Endothelial cell (in vitro differentiated cells): ENCODE results near the gene MAP3K6. TPM values are rescaled to one million over a fixed set of nuclear protein-coding genes. Genes with fewer than 3 reads are reported as not detected.

Experiments
- DNase-seq: peaks from one replicate; pipeline ENCODE4 v3.0.0; 2021; ENCODE audit warnings: low spot score
- H3K27ac Mint-ChIP-seq: one replicate; pipeline ENCODE4 v1.8.0; 2021; ENCODE audit warnings: mixed read lengths, inconsistent platforms; ENCODE audit not compliant: unreplicated experiment
- H3K27me3 Mint-ChIP-seq: one replicate; pipeline ENCODE4 v1.8.0; 2021; ENCODE audit warnings: mild to moderate bottlenecking, moderate library complexity, mixed read lengths, inconsistent platforms; ENCODE audit not compliant: unreplicated experiment
- H3K36me3 Mint-ChIP-seq: one replicate; pipeline ENCODE4 v1.8.0; 2021; ENCODE audit warnings: mild to moderate bottlenecking, low read depth, mixed read lengths, inconsistent platforms; ENCODE audit not compliant: unreplicated experiment
- H3K4me1 Mint-ChIP-seq: one replicate; pipeline ENCODE4 v1.8.0; 2021; ENCODE audit warnings: mild to moderate bottlenecking, mixed read lengths, inconsistent platforms; ENCODE audit not compliant: unreplicated experiment
- H3K4me3 Mint-ChIP-seq: one replicate; pipeline ENCODE4 v1.8.0; 2021; ENCODE audit warnings: mild to moderate bottlenecking, mixed read lengths, inconsistent platforms; ENCODE audit not compliant: unreplicated experiment
- H3K9me3 Mint-ChIP-seq: one replicate; pipeline ENCODE4 v1.8.0; 2021; ENCODE audit warnings: mixed read lengths, inconsistent platforms; ENCODE audit not compliant: unreplicated experiment
- total RNA-seq: library from RNA; stranded (reverse); fragmentation: NEBNext Ultra II Directional; extraction: Animal tissue kit (Norgen Biotek cat#: 25700); gene quantifications from one replicate; pipeline ENCODE4 v1.2.1, GENCODE V29; 2021; ENCODE audit not compliant: unreplicated experiment
- TF ChIP-seq, protein P1 (sequence below): fragments of 200-600 bp; sonication (generic); IDR thresholded peaks from one replicate; pipeline ENCODE4 v1.5.0; 2021; ENCODE audit warnings: antibody characterized with exemption; ENCODE audit not compliant: unreplicated experiment

The MAP3K6 gene
- total RNA-seq, 1 donor from 2014 or later = 35.7 TPM

DNA sequence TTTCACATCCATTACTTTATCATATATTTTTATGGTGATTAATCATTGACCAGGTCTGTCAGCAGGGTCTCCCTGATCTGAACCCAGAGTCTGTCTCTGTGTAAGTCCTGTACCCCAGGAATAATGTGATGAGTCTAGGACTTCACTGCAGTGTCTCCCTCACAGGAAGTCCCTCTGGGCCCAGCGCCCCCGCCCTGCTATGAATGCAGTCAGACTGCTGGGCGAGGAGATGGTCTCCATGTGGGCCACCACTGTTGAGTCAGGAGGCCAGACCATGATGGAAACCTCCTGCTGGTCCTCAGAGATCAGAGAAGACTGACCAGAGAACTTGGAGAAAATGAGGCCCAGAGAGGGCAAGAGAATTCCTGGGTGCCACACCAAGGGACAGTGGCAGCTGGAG, 35.3 kb downstream of the MAP3K6 start:
- Mint-ChIP-seq H3K9me3 (no peaks in the 10 kb centered on the region), H3K36me3 (peaks cover 26% of the 10 kb centered on the region), H3K4me3 (no peak overlapping the region), H3K27me3 (peaks cover 3% of the 10 kb centered on the region), H3K4me1 (peaks cover 8% of the 10 kb centered on the region), H3K27ac (no peak overlapping the region)
- TF ChIP-seq, protein P1, sequence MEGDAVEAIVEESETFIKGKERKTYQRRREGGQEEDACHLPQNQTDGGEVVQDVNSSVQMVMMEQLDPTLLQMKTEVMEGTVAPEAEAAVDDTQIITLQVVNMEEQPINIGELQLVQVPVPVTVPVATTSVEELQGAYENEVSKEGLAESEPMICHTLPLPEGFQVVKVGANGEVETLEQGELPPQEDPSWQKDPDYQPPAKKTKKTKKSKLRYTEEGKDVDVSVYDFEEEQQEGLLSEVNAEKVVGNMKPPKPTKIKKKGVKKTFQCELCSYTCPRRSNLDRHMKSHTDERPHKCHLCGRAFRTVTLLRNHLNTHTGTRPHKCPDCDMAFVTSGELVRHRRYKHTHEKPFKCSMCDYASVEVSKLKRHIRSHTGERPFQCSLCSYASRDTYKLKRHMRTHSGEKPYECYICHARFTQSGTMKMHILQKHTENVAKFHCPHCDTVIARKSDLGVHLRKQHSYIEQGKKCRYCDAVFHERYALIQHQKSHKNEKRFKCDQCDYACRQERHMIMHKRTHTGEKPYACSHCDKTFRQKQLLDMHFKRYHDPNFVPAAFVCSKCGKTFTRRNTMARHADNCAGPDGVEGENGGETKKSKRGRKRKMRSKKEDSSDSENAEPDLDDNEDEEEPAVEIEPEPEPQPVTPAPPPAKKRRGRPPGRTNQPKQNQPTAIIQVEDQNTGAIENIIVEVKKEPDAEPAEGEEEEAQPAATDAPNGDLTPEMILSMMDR = no peak
- DNase-seq = no peak

DNA sequence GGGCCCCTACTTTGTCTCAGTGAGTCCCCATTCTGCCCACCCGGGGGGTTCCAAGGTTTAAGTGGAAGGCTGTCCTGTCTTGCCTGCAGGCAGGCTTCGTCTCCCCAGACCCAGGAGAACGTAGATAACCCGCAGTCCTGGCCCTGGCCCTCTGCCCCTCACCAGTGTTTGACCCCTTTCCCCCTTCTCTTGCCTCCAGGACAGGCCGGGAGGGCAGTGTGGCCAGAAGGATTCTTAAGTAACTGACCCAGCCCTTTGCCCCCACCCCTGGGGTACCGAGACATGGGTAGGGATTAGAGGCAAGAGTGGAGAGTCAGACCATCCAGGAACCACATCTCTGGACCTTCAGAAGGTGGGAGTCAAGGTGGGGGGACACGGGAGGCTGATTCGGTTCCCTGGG, 36.0 kb downstream of the MAP3K6 start:
- no peaks in the 10 kb centered on the region for H3K9me3 Mint-ChIP-seq
- no peak for DNase-seq
- no peak overlapping the region for H3K4me3 Mint-ChIP-seq
- peaks cover 23% of the 10 kb centered on the region for H3K36me3 Mint-ChIP-seq
- H3K27me3 Mint-ChIP-seq = peaks cover 3% of the 10 kb centered on the region
- no peak overlapping the region for H3K27ac Mint-ChIP-seq
- TF ChIP-seq, protein P1 = no peak
- peaks cover 8% of the 10 kb centered on the region for H3K4me1 Mint-ChIP-seq

DNA sequence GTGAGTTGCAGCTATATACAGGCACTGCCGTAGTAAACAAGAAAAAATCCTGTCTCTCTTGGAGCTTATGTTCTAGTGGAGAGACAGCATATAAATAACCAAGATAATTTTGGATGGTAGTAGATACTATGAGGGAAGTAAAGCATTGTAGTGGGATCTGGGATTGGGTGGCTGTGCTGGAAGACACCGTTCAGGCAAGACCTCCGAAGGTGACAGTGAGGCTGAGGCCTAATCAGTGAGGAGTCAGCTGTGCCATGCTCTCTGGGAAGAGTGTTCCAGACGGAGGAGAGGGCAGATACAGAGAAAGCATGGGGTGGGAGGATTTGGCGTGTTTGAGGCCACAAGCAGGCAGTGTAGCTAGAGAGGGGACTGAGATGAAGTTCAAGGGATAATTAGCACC, 38.8 kb downstream of the MAP3K6 start:
- no peaks in the 10 kb centered on the region for H3K9me3 Mint-ChIP-seq
- H3K4me3 Mint-ChIP-seq = peak overlapping the region; percentile 75
- peaks cover 3% of the 10 kb centered on the region for H3K27me3 Mint-ChIP-seq
- DNase-seq = no peak
- TF ChIP-seq, protein P1 = no peak
- H3K4me1 Mint-ChIP-seq = peaks cover 9% of the 10 kb centered on the region
- H3K27ac Mint-ChIP-seq = peak overlapping the region; percentile 67
- H3K36me3 Mint-ChIP-seq = peaks cover 17% of the 10 kb centered on the region

DNA sequence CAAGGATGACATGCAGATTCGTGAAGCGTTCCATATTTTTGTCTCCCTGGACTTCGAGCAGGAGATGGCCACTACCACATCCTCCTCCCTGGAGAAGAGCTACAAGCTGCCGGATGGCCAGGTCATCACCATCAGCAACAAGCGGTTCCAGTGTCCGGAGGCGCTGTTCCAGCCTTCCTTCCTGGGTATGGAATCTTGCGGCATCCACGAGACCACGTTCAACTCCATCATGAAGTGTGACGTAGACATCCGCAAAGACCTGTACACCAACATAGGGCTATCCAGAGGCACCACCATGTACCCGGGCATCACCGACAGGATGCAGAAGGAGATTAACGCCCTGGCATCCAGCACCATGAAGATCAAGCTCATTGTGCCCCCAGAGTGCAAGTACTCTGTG, 41.5 kb downstream of the MAP3K6 start:
- H3K27me3 Mint-ChIP-seq = peaks cover 3% of the 10 kb centered on the region
- H3K36me3 Mint-ChIP-seq = peaks cover 17% of the 10 kb centered on the region
- DNase-seq = no peak
- peaks cover 28% of the 10 kb centered on the region for H3K4me1 Mint-ChIP-seq
- TF ChIP-seq, protein P1 = no peak
- H3K9me3 Mint-ChIP-seq = no peaks in the 10 kb centered on the region
- peak overlapping the region; percentile 29 for H3K4me3 Mint-ChIP-seq
- peak overlapping the region; percentile 25 for H3K27ac Mint-ChIP-seq

DNA sequence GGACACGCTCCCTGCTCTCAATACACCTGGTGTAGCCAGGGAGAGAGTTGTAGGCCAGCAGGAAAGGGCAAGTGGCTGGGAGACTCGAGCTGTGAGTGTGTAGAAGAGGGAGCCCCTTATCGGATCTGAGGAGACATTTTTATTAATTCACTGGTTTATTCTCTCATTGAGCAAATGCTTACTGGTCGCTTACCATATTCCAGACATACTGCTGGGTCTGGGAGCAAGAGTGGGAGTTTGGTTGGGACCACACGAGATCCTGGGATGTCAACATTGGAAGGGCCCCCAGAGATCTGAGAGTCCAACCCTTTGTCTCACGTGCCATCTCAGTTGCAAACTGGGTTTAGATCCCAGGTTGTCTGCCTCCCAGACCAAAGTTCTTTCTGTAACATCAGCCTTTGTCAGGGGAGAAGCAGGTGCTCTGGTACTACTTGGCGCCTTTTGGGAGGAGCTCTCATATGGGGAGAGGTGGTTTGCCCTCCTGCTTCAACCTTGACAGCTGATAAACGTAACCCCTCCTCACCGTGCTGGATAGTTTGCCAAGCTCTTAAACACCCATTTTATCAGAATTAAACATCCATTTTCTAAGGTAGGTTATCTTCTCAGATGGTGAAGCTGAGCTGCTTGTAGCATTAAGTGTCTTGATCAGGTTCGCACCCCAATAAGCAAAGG, 44.1 kb downstream of the MAP3K6 start:
- H3K27ac Mint-ChIP-seq = peak overlapping the region; percentile 98
- no peaks in the 10 kb centered on the region for H3K9me3 Mint-ChIP-seq
- H3K4me3 Mint-ChIP-seq = peak overlapping the region; percentile 97
- H3K4me1 Mint-ChIP-seq = peaks cover 38% of the 10 kb centered on the region
- DNase-seq = no peak
- H3K27me3 Mint-ChIP-seq = peaks cover 3% of the 10 kb centered on the region
- TF ChIP-seq, protein P1 = no peak
- H3K36me3 Mint-ChIP-seq = peaks cover 12% of the 10 kb centered on the region
